Frontal cortex (tissue), 4 donors: ENCODE data around the gene IQCF6. TPM values are rescaled to one million over a fixed set of nuclear protein-coding genes. Genes with fewer than 3 reads are reported as not detected.
"Not testable (repeated sequence)": the region's sequence is repeated elsewhere in the genome, so short reads cannot be mapped to it uniquely, and the experiment has no call there.

Experiments
- DNase-seq, 2 donors: peaks; one replicate each; pipeline ENCODE4 v3.0.0; 2012; ENCODE audit warnings: low spot score in 2 of 2
- FAIRE-seq: peaks from 2 replicates; lab custom pipeline; 2012; peaks lifted over from hg19 to GRCh38; lab: Jason Lieb, UNC
- total RNA-seq: library from RNA; depleted of rRNA; stranded (reverse); fragments of >200 nt; gene quantifications from one replicate; pipeline ENCODE4 v1.2.3, GENCODE V29; 2014
- donor health status: control.
- donor health status: control.
- donor health status: control.

IQCF6 gene
- total RNA-seq, 1 donor from 2014 or later: not detected

DNA sequence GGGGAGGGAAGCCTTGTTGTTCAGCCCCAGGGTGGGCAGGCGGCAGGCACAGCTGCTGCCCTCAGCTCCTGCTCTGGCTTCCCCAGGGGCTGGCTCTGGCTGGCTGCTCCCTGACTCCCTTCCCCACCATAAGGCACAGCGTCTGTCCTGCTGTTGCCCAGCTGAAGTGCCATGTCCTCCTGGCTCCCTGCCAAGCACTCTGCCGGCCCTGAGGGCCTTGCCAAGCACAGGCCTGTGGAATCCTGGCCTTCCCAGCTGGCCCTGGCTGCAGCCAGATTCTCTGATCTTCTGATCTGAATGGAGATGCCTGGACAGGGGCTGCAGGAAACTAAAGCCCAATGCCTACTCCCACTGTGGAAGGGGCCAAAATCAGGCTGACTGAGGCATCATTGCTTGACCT, 1.1 kb downstream of the IQCF6 start:
- no peak for DNase-seq
- no peak for FAIRE-seq

DNA sequence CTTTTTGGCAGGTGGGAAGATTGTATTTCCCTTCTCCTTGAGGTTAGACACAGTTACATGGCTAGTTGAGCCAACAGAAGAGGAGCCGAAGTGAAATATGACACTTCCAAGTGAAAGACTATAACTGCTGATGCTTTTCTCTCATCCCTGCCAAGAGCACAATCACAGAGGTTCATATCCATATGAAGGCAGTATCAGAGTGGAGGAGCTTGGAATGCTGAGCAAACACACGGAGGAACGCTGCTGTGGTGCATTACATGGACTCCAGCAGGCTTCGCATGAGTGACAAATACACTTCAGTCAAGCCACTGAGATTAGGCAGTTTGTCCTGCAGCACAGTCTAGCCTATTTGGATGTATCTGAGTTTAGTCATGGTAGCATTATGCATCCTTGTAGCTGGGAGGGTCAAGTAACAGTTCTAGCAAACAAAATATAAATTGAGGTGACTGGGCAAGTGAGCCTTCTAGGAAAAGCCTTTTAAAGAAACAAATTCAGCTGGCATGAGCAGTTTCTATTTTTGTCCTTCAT, 5.4 kb downstream of the IQCF6 start:
- no peak for DNase-seq

DNA sequence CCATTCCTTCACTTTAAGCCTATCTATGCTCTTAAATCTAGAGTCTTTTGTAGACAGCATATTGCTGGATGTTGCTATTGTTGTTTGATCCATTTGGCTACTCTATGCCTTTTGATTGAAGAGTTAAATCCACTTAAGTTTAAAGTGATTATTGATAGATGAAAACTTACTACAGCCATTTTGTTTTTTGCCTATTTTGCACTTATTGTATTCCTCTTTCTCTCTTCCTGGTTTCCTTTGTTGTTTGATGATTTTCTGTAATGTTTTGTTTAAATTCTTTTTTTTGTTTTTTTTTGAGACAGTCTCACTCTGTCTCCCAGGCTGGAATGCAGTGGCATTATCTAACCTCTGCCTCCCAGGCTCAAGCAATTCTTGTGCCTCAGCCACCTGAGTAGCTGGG, 19.8 kb downstream of the IQCF6 start:
- DNase-seq (no peak), FAIRE-seq (no peak)

More for the DNA sequence above, 5.4 kb downstream of the IQCF6 start:
- FAIRE-seq: no peak

- not testable (repeated sequence) for FAIRE-seq, DNase-seq
Observed at GRCh38 chr3:51753763-51754750, 25.0 kb downstream of the IQCF6 start.

GRCh38 chr3:51751287-51751686, 27.8 kb downstream of the IQCF6 start:
- no peak for FAIRE-seq
- DNase-seq: no peak

- DNase-seq: no peak
- no peak for FAIRE-seq
Observed at GRCh38 chr3:51750878-51751277, 28.2 kb downstream of the IQCF6 start.

- DNase-seq: no peak
Observed at GRCh38 chr3:51748327-51748726, 30.7 kb downstream of the IQCF6 start.

GRCh38 chr3:51747840-51748239, 31.2 kb downstream of the IQCF6 start:
- no peak for DNase-seq
- FAIRE-seq: no peak

More at GRCh38 chr3:51748327-51748726, 30.7 kb downstream of the IQCF6 start:
- FAIRE-seq: no peak

GRCh38 chr3:51742978-51743377, 36.1 kb downstream of the IQCF6 start:
- not testable (repeated sequence) for DNase-seq, FAIRE-seq

GRCh38 chr3:51742320-51742719, 36.7 kb downstream of the IQCF6 start:
- not testable (repeated sequence) for FAIRE-seq, DNase-seq

DNA sequence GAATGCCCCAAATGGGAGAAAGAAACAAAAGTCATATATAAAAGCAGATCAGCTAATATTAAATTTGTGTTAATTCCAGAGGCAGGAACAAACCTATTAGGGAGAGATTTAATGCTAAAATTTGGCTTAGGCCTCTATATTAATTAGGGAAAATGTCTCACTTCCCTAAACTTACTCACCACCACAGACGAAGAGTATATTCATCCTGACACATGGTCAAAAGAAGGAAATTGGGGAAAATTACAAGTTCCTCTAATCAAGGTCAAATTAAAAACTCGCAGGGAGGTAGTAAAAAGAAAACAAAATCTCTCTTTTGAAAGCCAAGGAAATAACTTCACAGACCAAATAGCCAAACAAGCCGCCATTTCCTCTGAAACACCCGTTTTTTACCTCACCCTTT, 39.9 kb downstream of the IQCF6 start:
- FAIRE-seq: no peak

GRCh38 chr3:51735950-51736349, 43.1 kb downstream of the IQCF6 start:
- DNase-seq (no peak), FAIRE-seq (no peak)

More for the DNA sequence above, 39.9 kb downstream of the IQCF6 start:
- no peak for DNase-seq

DNA sequence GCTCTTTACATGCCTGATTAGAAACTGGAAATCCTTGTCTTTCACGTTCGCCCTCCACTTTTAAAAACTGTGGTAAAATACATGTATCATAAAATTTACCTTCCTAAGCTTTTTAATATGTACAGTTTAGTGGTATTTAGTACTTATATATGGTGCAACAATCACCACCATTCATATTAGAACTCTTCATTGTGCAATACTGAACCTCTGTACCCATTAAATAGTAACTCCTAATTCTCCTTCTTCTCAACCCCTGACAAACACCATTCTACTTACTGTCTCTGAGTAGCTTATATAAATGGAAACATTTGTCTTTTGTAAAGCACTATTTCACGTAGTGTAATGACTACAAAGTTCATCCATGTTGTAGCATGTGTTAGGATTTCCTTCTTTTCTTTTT, 44.0 kb downstream of the IQCF6 start:
- FAIRE-seq (no peak), DNase-seq (no peak)

- FAIRE-seq (no peak), DNase-seq (no peak)
Observed at GRCh38 chr3:51734572-51734907, 44.5 kb downstream of the IQCF6 start.

DNA sequence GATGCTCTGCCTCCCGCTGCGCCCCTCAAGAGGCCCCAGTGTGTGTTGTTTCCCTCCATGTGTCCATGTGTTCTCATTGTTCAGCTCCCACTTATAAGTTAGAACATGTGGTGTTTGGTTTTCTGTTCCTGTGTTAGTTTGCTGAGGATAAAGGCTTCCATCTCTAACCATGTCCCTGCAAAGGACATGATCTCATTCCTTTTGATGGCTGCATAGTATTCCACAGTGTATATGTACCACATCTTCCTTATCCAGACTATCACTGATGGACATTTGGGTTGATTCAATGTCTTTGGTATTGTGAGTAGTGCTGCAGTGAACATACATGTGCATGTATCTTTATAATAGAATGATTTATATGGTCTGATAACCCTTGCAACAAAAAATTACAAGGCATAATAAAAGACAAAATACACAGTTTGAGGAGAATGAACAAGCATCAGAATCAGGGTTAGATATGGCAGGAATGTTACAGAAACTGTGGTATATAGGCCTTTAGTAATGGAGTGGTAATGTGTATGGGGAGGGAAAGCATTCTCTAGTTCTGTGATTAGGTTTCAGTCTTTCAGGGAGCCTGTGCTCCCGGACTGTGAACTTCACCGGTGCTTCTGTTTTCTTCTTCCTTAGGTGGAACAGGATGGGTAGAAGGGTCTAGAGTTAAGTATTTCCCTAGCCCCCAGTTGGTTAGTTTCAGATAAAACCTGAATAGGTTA, 45.0 kb downstream of the IQCF6 start:
- no peak for DNase-seq
- no peak for FAIRE-seq

- DNase-seq (no peak), FAIRE-seq (no peak)
Observed at GRCh38 chr3:51729042-51729633, 49.9 kb downstream of the IQCF6 start.
